CD4-positive, alpha-beta T cell treated with Interleukin-21 for 1 hour (primary cell): Measurements from ENCODE around the gene GULP1.
"Not testable (repeated sequence)": the region's sequence is repeated elsewhere in the genome, so short reads cannot be mapped to it uniquely, and the experiment has no call there.

Source experiments
- DNase-seq: peaks from one replicate; pipeline ENCODE4 v3.0.0-alpha.2; 2020

The GULP1 gene

GRCh38 chr2:188569431-188570165, 277.9 kb downstream of the GULP1 start:
- no peak for DNase-seq

DNA sequence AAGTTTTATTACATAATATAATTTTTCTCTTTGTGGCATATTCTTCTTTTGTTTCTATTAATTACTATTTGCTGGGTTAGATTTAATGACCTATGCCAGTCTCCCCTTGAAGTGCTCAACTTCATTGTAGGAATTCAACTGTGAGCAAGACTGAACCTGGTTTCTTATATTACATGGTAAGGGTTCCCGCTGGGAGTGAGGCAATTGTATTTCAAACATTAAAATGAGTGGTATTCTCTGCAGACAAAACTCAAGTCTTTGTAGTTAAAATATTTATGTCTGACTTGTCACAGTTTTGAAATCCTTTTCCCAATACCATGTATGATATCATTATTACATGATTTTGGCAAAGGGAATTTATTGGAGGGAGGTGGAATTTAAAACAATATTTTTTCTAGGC, 278.7 kb downstream of the GULP1 start:
- DNase-seq, result no peak

DNA sequence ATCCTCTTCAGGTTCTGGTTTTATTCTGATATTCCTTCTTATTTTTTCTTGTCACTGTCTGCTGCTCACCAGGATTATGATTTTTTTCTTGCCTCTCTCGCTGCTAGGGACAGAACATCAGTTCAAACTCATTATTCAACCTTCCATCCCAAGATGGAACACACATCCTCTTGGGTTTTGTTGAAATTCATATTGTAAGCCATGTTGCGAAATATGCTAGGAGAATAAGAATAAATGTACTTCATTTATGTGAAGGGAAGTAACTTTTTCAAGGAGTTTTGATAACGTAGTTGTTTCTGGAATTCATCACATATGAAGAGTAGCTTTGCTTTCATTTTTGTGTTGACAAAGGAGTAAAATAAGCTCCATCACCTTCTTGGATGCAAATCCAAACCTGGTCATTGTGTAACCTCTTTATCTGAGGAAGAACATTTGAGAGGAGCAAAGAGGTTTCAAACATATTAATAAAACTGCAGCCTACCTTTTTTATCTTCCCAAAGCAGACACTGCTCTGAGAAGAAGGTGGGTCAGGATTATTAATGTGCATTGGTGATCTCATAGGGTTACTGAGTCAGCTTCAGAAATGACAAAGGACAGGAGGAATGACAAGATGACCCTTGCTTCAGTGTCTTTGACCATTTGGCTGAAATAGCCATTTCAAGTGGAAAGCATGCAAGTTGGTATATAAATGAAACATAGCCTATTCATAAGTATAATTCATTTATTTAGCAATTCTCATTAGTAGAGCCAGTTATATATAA, 280.0 kb downstream of the GULP1 start:
- no peak for DNase-seq

DNA sequence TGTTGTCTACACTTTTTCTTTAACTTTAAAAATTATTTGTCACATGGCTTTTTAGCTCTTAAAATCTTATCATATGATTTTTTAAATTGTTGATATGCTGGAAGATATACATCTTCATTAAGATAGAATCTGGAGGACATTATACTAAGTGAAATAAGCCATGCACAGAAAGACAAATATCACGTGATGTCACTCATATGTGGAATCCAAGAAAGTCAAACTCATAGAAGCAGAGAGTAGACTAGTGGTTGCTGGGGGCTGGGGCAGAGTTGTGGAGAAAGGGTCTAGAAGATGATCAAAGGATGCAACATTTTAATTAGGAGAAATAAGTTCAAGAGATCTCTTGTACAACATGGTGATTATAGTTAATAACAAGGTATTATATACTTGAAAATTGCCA, 280.9 kb downstream of the GULP1 start:
- DNase-seq, result no peak

GRCh38 chr2:188573453-188573852, 281.8 kb downstream of the GULP1 start:
- no peak for DNase-seq

GRCh38 chr2:188576006-188576405, 284.3 kb downstream of the GULP1 start:
- DNase-seq, result no peak

- DNase-seq, result no peak
Observed at GRCh38 chr2:188576651-188577050, 285.0 kb downstream of the GULP1 start.

GRCh38 chr2:188577231-188577630, 285.6 kb downstream of the GULP1 start:
- no peak for DNase-seq

DNA sequence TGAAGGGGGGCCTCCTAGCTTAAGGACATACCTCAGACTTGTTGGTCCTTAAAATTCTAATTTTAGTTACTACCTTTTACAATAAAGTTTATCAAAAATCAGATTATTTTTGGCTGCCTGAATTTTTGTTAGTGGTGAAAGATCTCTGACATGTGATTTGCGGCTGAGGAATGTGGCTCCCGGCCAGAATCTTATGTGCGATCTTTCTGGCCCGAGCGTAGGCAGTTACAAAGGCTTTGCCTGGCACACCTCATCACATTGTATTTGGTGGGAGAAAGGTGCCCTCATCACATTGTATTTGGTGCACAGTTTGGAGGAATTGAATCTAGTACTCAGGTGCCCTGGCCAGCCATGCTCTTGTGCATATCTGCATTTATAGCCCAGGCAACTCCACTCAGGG, 289.1 kb downstream of the GULP1 start:
- DNase-seq, result no peak

DNA sequence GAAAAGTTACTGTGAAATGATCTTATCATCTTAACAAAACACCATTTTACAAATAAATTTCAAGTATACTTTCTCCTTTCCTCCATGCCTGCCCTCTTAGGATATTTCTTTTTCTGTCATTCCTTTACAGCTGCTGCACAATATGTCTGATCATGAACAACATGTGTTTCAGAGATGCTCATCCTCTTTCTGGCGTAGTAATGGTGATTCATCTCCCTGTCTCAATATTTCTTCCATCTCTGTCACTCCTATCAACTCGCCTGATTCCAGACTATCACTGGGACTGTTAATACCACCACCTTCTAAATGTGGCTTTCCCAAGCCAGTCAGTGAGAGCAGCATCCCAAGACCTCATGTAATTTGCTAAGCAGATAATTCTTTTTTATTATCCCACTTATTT, 290.5 kb downstream of the GULP1 start:
- no peak for DNase-seq

- DNase-seq, result no peak
Observed at GRCh38 chr2:188588235-188588634, 296.6 kb downstream of the GULP1 start.

DNA sequence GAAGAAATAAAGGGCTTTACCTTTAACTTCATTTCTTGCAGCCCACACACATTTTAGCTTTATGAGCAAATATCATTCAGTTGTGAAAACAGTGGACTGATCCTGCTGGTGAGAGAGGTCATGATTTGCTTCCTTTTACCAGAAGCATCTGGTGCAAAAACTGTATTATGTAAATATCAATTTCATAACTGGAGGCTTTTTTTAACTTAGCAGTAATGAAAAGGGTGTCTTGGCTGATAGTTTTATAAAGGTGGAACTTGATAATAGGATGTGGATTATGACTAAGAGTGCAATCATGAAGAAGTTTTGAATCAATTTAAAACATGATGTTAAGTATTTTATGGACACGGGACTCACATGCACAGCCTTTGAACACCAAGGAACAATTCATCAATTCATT, 304.4 kb downstream of the GULP1 start:
- DNase-seq, result no peak

GRCh38 chr2:188598551-188598950, 306.9 kb downstream of the GULP1 start:
- no peak for DNase-seq

DNA sequence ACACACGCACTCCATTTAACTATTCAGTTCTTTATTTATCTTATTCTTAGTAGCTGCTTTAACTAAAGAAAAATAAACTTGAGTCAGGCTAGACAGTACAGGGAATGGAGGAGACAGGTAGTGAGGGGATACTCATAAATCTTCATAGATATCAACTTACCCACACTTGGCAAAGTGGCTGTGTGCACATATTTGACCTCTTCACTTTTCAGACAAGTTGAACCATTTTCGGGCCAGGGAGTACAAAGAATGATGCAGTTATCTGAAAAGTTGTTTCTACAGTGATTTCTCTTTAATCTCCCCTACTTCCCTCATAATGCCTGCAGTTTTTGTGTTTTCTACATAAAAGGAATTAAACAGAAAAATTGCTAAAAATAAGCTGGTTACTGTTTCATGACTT, 307.5 kb downstream of the GULP1 start:
- DNase-seq, result no peak

- no peak for DNase-seq
Observed at GRCh38 chr2:188600536-188601210, 309.0 kb downstream of the GULP1 start.

- DNase-seq, result no peak
Observed at GRCh38 chr2:188601391-188601790, 309.7 kb downstream of the GULP1 start.

GRCh38 chr2:188601927-188602326, 310.3 kb downstream of the GULP1 start:
- no peak for DNase-seq

- no peak for DNase-seq
Observed at GRCh38 chr2:188604579-188604978, 312.9 kb downstream of the GULP1 start.

DNA sequence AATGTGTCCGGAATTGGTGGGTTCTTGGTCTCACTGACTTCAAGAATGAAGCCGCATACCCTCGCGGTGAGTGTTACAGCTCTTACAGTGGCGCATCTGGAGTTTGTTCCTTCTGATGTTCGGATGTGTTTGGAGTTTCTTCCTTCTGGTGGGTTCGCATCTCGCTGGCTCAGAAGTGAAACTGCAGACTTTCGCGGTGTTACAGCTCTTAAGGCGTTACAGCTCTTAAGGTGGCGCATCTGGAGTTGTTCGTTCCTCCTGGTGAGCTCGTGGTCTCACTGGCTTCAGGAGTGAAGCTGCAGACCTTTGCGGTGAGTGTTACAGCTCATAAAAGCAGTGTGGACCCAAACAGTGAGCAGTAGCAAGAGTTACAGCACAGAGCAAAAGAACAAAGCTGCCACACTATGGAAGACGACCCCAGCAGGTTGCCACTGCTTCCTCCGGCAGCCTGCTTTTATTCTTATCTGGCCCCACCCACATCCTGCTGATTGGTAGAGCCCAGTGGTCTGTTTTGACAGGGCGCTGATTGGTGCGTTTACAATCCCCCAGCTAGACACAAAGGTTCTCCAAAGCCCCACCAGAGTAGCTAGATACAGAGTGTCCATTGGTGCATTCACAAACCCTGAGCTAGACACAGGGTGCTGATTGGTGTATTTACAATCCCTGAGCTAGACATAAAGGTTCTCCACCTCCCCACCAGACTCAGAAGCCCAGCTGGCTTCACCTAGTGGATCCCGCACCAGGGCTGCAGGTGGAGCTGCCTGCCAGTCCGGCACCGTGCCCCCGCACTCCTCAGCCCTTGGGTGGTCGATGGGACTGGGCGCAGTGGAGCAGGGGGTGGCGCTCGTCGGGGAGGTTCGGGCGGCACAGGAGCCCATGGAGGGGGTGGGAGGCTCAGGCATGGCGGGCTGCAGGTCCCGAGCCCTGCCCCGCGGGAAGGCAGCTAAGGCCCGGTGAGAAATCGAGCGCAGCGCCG, 314.2 kb downstream of the GULP1 start:
- not testable (repeated sequence) for DNase-seq

- DNase-seq, result not testable (repeated sequence)
Observed at GRCh38 chr2:188606596-188606995, 314.9 kb downstream of the GULP1 start.

DNA sequence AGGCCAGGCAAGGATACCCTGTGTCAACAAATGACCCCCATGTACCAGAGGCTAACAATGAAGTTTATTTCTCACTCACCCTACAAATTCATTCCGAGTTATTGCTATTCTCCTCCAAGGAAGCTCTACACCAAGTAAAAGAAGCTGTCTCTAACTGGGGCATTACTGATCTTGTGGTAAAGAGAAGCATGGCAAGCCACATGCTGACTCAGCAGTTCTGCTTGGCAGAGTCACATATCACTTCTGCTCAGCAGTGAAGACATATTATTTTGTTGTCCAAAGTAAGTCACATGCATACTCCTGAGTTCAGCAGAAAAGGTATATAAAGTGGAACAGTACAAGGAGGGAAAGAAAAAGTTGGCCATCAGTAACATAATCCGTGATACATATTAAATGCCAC, 315.8 kb downstream of the GULP1 start:
- DNase-seq, result no peak

- DNase-seq, result no peak
Observed at GRCh38 chr2:188609321-188610049, 317.8 kb downstream of the GULP1 start.
